ENCODE data around the gene SLC25A47. TPM values are rescaled to one million over a fixed set of nuclear protein-coding genes. Genes with fewer than 3 reads are reported as not detected.
"Not testable (repeated sequence)": the region's sequence is repeated elsewhere in the genome, so short reads cannot be mapped to it uniquely, and the experiment has no call there.

The SLC25A47 gene
- total RNA-seq, 1 donor from 2014 or later, result not detected

GRCh38 chr14:100294963-100295330, 28.2 kb upstream of the SLC25A47 start:
- no peak overlapping the region for H3K4me3 ChIP-seq (ENCODE audit: low read depth, low read length)
- TF ChIP-seq CTCF (conservative IDR thresholded peaks at IDR 0.05; ENCODE audit: low read depth, low read length), result no peak
- no peak for DNase-seq (ENCODE audit: low read depth)

- DNase-seq (ENCODE audit: low read depth), result no peak
- no peak for TF ChIP-seq CTCF (conservative IDR thresholded peaks at IDR 0.05; ENCODE audit: low read depth, low read length)
Observed at GRCh38 chr14:100295376-100296105, 27.6 kb upstream of the SLC25A47 start.

GRCh38 chr14:100296106-100296651, 27.0 kb upstream of the SLC25A47 start:
- no peak for TF ChIP-seq CTCF (conservative IDR thresholded peaks at IDR 0.05; ENCODE audit: low read depth, low read length)
- DNase-seq (ENCODE audit: low read depth), result no peak
- no peak overlapping the region for H3K4me3 ChIP-seq (ENCODE audit: low read depth, low read length)

More at GRCh38 chr14:100295376-100296105, 27.6 kb upstream of the SLC25A47 start:
- no peak overlapping the region for H3K4me3 ChIP-seq (ENCODE audit: low read depth, low read length)

GRCh38 chr14:100296729-100297128, 26.4 kb upstream of the SLC25A47 start:
- not testable (repeated sequence) for DNase-seq (ENCODE audit: low read depth); H3K4me3 ChIP-seq (ENCODE audit: low read depth, low read length)

GRCh38 chr14:100297320-100298300, 25.5 kb upstream of the SLC25A47 start:
- no peak for TF ChIP-seq CTCF (conservative IDR thresholded peaks at IDR 0.05; ENCODE audit: low read depth, low read length)
- no peak for DNase-seq (ENCODE audit: low read depth)
- H3K4me3 ChIP-seq (ENCODE audit: low read depth, low read length), result no peak overlapping the region

- DNase-seq (ENCODE audit: low read depth), result no peak
- no peak for TF ChIP-seq CTCF (conservative IDR thresholded peaks at IDR 0.05; ENCODE audit: low read depth, low read length)
- H3K4me3 ChIP-seq (ENCODE audit: low read depth, low read length), result no peak overlapping the region
Observed at GRCh38 chr14:100298551-100299237, 24.4 kb upstream of the SLC25A47 start.

- TF ChIP-seq CTCF (conservative IDR thresholded peaks at IDR 0.05; ENCODE audit: low read depth, low read length), result no peak
- no peak overlapping the region for H3K4me3 ChIP-seq (ENCODE audit: low read depth, low read length)
- no peak for DNase-seq (ENCODE audit: low read depth)
Observed at GRCh38 chr14:100299238-100299560, 23.9 kb upstream of the SLC25A47 start.

Measured in epithelial cell of proximal tubule (primary cell).